Testis (tissue), 2 donors: Measurements from ENCODE around the gene TMEM117.

Experiments
- POLR2A ChIP-seq: fragments of 450-650 bp; IDR thresholded peaks from one replicate; pipeline ENCODE4 v1.6.1; 2017; ENCODE audit warnings: antibody characterized with exemption, mild to moderate bottlenecking, moderate library complexity
- TF ChIP-seq, protein P1 (sequence below), 3 experiments: fragments of 450-650 bp in 2 of 3; fragments of 200-600 bp in 1 of 3; sonication (generic) in 1 of 3; IDR thresholded peaks; one replicate each; pipeline ENCODE4 v1.5.1; 2016 to 2019; ENCODE audit warnings: antibody characterized with exemption in 3 of 3, mild to moderate bottlenecking in 2 of 3, moderate library complexity in 1 of 3

DNA sequence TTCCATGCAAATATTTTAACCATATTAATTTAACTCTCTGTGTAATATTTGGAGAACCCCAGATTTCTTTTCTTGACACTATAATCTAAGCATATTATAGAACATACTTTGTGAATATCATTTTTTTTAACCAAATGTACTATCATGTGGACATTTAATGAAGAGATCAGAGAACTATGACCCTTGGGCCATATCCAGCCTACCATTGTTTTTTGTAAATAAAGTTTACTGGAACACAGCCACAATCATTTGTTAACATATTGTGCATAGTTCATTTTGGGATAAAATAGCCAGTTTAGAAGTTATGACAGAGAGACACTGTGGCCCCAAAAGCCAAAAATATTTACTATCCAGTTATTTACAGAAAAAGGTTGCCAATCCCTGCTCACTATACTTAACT, 338.2 kb downstream of the TMEM117 start:
- TF ChIP-seq POLR2A, result no peak
- TF ChIP-seq, protein P1, sequence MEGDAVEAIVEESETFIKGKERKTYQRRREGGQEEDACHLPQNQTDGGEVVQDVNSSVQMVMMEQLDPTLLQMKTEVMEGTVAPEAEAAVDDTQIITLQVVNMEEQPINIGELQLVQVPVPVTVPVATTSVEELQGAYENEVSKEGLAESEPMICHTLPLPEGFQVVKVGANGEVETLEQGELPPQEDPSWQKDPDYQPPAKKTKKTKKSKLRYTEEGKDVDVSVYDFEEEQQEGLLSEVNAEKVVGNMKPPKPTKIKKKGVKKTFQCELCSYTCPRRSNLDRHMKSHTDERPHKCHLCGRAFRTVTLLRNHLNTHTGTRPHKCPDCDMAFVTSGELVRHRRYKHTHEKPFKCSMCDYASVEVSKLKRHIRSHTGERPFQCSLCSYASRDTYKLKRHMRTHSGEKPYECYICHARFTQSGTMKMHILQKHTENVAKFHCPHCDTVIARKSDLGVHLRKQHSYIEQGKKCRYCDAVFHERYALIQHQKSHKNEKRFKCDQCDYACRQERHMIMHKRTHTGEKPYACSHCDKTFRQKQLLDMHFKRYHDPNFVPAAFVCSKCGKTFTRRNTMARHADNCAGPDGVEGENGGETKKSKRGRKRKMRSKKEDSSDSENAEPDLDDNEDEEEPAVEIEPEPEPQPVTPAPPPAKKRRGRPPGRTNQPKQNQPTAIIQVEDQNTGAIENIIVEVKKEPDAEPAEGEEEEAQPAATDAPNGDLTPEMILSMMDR (IDR thresholded peaks at IDR 0.05), result no peak
